Anterior cingulate cortex (tissue), 58 donors: ENCODE results near the gene PLD2.

Source experiments
- DNase-seq, 58 donors: peaks; one replicate each; lab custom pipeline; 2025; lab: John Stamatoyannopoulos, UW

Gene PLD2

DNA sequence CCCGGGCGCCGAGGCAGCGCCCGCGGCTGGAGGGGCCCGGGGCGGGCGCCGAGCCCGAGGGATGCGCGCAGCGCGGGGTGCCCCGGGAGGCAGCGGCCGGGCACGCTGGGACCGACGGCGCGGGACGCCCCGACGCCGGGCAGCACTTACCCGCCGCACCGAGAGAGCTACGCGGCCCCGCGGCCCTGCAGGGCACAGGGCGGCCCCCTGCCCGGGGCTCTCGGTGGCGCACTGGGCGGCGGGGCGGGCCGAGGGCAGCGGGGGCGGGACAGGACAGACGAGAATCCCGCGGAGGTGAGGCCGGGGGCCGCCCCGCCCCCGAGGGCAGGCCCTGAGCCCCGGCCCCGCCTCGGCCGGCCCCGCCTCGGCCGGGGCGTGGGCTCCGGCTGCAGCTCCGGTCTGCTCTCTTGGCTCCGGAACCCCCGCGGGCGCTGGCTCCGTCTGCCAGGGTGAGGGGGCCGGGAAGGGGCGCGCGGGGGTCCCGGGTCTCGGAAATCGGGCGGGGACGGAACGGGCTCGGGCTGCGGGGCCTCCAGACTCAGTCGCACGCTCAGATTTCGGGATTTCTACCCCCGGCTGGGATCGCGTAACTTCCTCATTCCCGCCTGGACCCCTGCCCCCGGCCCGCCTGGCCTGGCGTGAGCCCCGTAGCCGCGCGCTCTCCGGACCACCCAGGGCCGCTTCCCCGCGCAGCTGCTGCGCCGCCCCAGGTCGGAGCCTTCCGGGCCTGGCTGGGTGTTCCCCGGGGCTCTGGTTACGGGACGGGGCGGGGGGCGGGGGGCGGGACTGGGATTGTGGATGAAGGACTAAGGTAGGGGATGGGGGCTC lies at the start of gene PLD2:
TSS of gene PLD2 (plus strand) at position 376 of the 828 bp plus-strand sequence. CDS start 621 bp downstream, outside the sequence.
- DNase-seq: peak in 52 of 58 donors; percentile 23 to 81 (median 62)

DNA sequence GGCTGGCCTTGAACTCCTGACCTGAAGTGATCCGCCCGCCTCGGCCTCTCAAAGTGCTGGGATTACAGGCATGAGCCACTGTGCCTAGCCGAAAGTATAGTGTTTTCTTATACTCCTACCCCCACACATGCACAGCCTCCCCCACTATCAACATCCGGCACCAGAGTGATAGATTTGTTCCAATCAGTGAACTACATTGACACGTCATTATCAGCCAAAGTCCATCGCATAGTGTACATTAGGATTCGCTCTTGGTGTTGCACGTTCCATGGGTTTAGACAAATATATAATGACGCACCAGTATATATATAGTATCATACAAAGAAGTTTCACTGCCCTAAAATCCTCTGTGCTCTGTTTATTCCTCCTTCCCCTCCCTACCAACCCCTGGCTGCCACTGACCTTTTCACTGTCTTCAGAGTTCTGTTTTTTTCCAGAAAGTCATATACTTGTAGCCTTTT lies 47.1 kb upstream of the PLD2 start:
- no peak for DNase-seq

DNA sequence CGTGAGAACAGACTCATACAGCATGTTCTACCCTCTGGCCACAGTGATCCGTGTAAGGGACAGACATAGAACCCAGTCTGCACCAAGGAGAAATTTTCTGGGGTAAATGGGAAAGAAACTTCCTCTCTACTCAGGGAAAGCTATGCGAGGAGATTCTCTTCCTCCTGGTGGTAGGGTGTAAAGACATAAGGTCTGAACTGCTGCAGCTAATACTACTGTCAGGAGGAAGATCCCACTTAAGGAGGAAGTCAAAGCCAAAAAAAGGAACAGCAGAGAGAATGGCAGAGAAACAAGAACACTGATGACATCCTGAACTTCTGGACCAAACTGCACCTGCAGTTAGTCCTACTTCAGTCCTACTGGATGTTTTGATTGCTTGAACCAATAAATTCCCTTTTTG lies 42.4 kb upstream of the PLD2 start:
- DNase-seq: peak in 1 of 58 donors; percentile 20

DNA sequence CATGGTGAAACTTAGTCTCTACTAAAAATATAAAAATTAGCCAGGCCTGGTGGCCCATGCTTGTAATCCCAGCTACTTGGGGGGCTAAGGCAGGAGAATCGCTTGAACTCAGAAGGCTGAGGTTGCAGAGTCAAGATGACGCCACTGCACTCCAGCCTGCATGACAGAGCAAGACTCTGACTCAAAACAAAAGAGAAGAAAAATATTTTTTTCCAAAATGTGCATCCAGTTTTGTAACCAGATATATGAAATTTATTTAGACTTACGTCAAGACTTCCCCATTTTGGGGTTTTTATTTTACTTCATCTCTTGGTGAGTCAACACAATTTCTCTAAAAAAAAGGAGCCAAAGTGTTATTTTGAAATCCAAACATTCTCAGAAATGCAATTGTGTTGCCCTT lies 40.8 kb upstream of the PLD2 start:
- no peak for DNase-seq

GRCh38 chr17:4766723-4767122 lies 40.2 kb upstream of the PLD2 start:
- no peak for DNase-seq

DNA sequence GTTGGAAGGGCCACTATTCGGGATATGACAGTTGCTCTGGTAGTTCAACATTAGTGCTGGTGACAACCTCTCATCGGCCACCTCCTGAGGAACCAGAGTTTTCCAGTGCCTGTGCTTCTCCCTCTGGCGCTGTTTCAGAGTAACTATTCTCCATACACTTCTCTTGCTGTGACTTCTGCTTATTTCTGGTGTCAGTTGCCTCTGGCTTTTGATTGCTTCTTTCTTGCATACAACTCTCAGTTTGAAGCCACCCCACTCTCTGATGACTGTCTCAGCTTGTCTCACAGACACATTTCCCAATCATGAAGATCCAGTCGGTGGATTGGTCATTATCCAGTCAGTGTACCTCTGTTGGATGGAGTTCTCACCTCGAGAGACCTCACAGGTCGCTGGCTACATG lies 38.7 kb upstream of the PLD2 start:
- DNase-seq: no peak

- no peak for DNase-seq
These were observed 37.3 kb upstream of the PLD2 start for GRCh38 chr17:4769628-4770027.

- DNase-seq: no peak
These were observed 35.3 kb upstream of the PLD2 start, which contains the start of gene TM4SF5 for GRCh38 chr17:4771519-4772234. Gene TM4SF5, plus strand, starts transcription at chr17:4771886. Its CDS starts 37 bp downstream, at chr17:4771923.

GRCh38 chr17:4772235-4772613 lies 34.7 kb upstream of the PLD2 start:
- DNase-seq: no peak

- DNase-seq: no peak
These were observed 28.8 kb upstream of the PLD2 start for GRCh38 chr17:4777969-4778760.

DNA sequence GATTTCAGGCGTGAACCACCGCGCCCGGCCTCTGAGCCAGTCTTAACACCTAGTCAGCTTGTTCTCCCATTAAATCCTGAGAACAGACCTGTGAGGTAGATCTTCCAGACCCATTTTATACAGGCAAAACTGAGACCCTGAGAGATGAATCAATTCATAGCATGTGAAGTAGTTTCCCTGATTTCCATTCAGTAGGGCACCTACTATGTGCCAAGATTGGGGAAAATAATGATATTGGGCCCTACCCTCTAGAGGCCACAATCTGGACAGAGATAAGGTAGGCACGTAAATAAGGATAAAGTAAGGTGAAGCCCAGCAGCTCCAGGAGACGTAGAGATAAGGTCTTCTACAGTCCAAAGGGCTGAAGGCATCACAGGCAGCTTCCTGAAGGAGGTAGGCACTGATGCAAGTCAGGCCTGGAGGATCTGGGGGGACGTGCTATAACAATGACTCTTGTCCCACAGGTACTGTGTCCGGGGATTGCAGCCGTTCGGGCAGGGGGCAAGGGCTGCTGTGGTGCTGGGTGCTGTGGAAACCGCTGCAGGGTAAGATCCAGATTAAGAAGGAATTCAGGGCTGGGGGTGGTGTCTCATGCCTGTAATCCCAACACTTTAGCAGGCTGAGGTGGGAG lies 26.5 kb upstream of the PLD2 start:
- no peak for DNase-seq

DNA sequence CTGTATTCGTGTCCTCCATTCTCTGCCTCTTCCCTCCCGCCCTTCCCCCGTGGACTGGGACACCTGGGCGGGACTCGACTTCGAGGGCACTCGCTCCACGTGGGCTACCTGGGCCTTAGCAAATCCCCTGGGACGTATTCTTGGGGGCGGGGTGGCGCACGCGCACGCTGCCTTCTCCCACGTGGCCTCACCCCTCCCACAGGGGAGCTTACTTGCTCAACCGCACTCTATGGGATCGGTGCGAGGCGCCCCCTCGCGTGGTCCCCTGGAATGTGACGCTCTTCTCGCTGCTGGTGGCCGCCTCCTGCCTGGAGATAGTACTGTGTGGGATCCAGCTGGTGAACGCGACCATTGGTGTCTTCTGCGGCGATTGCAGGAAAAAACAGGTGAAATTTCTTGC lies 24.3 kb upstream of the PLD2 start:
- no peak for DNase-seq

DNA sequence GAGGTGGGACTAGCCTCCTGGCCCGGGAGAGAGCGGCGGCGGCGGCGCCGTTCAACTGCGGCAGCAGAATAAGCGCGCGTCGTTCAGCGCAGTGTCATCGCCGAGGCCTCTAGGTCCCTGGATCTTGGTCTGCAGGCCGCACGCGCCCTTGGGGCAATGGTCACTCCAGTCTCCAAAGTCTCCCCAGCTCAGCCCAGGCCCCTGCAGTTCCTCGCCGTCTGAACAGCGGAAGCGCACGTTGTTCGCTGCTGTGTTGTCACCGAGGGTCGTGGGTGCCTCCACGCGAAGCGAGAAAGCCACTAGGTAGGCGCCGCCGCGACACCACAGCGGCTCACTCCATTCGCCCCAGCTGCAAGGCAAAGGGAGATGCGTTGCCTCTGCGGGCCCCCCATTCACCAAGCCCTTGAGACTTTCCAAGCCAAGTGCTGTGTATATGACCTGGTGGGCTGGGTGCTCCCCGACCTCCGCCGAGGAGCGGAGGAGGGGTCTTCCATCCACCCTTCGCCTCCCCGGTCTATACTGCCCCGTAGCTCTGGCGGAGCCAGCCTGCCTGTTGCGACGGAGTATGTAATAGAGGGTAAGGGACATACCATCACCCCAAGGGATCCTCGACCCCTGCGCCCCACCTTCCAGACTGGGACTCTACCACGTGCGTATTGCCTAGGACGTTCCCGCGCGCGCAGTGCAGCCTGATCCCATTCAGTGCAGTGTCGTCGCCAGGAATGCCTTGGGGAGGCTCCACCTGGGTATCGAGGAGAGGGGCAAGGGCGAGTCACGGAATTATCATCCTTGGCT lies 21.4 kb upstream of the PLD2 start:
- no peak for DNase-seq

DNA sequence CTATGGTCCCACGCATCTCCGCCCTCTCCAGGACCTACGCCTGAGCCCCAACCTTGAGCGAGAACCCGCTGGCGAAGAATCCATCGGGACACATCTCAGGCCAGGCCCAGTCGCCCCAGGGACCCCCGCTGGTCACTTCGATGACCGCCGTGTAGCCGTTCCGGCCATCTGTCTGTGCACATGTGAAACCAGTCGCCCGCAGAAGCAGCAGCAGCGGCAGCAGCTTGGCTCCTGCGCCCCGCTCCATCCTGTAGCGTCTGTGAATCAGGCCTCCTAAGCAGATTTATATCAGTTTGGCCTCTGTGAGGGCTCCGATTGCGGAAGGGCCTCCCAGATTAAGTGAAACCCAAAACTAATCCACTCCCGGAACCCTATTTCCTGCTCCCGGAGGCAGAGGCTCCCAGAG lies 20.8 kb upstream of the PLD2 start, which contains the start of gene VMO1:
TSS of gene VMO1 (minus strand) at position 259 of the 406 bp plus-strand sequence. CDS start at position 247, 12 bp downstream.
- DNase-seq: peak in 3 of 58 donors; percentile 4 to 12 (median 5)

DNA sequence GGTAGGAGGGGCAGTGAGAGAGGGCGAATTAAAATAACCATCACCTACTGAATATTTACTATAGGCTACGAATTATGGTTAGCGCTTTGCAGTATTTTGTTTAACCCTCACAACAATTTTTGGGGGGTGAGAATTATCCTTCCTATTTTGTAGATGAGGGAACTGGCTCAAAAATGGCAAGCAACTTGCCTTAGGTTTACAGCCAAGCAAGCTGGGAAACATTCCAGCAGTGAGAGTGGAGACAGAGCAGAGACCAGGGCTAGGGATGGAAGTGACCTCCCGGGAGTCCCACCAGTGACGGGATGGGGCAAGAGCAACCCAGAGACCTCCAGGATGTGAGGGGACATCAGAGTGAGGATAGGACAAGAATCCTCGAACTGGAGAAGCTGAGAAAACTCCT lies 20.4 kb upstream of the PLD2 start:
- DNase-seq: no peak

DNA sequence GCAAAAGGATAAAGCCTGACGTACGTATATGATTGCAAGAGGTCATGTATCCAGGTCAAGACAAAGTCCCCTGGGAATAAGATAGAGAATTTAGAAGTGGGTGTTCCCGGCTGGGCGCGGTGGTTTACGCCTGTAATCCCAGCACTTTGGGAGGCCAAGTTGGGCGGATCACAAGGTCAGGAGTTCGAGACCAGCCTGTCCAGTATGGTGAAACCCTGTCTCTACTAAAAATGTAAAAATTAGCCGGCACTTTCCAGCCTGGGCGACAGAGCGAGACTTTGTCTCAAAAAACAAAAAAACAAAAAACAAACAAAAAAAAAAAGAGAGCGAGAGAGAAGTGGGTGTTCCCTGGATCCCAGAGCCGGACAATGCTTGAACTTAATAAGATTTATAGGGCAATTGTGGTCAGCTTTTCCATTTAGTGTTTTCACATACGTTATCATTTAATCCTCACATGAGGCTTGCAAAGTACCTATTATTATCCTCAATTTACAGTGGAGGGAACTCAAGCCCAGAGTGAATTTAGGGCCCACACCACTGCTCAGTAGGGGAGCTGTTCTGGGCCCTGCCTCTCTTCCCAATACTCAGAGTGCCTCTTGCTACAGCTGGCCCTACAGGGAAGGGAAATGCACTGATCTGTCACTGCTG lies 18.7 kb upstream of the PLD2 start:
- DNase-seq: no peak

- DNase-seq: peak in 5 of 58 donors; percentile 4 to 53 (median 31)
These were observed 17.9 kb upstream of the PLD2 start, which contains the start of gene GLTPD2 for GRCh38 chr17:4788807-4789700. Gene GLTPD2, plus strand, starts transcription at chr17:4788964. Its CDS starts 48 bp downstream, at chr17:4789012.

DNA sequence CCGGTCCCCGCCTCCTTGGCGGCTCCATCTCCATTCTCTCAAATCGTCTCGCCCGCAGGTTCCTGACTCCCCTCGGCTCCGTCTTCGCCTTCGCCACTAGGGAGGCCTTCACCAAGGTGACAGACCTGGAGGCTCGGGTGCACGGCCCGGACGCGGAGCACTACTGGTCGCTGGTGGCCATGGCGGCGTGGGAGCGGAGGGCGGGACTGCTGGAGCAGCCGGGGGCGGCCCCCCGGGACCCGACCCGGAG lies 17.3 kb upstream of the PLD2 start:
- peak in 1 of 58 donors; percentile 61 for DNase-seq
